LNCaP clone FGC (cell line): ENCODE measurements around the gene S1PR2.
"Not testable (repeated sequence)": the region's sequence is repeated elsewhere in the genome, so short reads cannot be mapped to it uniquely, and the experiment has no call there.

Source experiments
- DNase-seq: peaks from one replicate; pipeline ENCODE4 v3.0.0-alpha.2; 2011; ENCODE audit warnings: low read depth
- H3K4me3 ChIP-seq: 2 replicates; pipeline ENCODE4 v1.5.1; 2011; ENCODE audit warnings: mild to moderate bottlenecking, low read depth, low read length, control low read depth
- TF ChIP-seq, protein P1 (sequence below): IDR thresholded peaks from 2 replicates; pipeline ENCODE4 v1.5.1; 2012; ENCODE audit warnings: mild to moderate bottlenecking; ENCODE audit not compliant: control insufficient read depth, insufficient read depth; ENCODE audit errors: extremely low read depth

Gene S1PR2

GRCh38 chr19:10203686-10204085 is 27.4 kb downstream of the S1PR2 start:
- TF ChIP-seq, protein P1, sequence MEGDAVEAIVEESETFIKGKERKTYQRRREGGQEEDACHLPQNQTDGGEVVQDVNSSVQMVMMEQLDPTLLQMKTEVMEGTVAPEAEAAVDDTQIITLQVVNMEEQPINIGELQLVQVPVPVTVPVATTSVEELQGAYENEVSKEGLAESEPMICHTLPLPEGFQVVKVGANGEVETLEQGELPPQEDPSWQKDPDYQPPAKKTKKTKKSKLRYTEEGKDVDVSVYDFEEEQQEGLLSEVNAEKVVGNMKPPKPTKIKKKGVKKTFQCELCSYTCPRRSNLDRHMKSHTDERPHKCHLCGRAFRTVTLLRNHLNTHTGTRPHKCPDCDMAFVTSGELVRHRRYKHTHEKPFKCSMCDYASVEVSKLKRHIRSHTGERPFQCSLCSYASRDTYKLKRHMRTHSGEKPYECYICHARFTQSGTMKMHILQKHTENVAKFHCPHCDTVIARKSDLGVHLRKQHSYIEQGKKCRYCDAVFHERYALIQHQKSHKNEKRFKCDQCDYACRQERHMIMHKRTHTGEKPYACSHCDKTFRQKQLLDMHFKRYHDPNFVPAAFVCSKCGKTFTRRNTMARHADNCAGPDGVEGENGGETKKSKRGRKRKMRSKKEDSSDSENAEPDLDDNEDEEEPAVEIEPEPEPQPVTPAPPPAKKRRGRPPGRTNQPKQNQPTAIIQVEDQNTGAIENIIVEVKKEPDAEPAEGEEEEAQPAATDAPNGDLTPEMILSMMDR = no peak
- DNase-seq = no peak
- H3K4me3 ChIP-seq = no peak overlapping the region

DNA sequence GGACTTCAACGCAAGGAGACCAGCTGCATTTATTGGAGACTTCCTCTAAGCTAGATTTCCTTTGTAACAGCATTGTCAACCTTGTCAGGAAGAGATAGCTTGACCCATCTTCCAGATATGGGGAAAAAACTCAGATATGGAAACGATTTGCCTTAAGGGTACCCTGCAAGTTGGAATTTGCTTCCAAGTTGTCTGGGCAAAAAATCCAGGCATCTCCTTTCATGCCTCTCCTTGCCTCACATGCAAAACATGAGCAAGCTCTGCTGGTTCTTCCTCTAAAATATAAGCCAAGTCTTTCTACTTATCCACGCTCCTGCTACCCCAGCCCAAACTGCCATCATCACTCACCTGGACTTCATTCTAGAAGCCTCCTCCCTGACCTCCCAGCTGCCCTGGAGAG is 30.0 kb downstream of the S1PR2 start:
- TF ChIP-seq, protein P1 = no peak
- DNase-seq = no peak

GRCh38 chr19:10200101-10200500 is 31.0 kb downstream of the S1PR2 start:
- DNase-seq, H3K4me3 ChIP-seq: not testable (repeated sequence)

More for the DNA sequence above, 30.0 kb downstream of the S1PR2 start:
- no peak overlapping the region for H3K4me3 ChIP-seq

- not testable (repeated sequence) for DNase-seq, H3K4me3 ChIP-seq
These were observed 32.1 kb downstream of the S1PR2 start for GRCh38 chr19:10198889-10199644.

- H3K4me3 ChIP-seq = peak overlapping the region; percentile 64
- DNase-seq = no peak
- TF ChIP-seq, protein P1 = no peak
These were observed 36.0 kb downstream of the S1PR2 start for GRCh38 chr19:10195199-10195519.

DNA sequence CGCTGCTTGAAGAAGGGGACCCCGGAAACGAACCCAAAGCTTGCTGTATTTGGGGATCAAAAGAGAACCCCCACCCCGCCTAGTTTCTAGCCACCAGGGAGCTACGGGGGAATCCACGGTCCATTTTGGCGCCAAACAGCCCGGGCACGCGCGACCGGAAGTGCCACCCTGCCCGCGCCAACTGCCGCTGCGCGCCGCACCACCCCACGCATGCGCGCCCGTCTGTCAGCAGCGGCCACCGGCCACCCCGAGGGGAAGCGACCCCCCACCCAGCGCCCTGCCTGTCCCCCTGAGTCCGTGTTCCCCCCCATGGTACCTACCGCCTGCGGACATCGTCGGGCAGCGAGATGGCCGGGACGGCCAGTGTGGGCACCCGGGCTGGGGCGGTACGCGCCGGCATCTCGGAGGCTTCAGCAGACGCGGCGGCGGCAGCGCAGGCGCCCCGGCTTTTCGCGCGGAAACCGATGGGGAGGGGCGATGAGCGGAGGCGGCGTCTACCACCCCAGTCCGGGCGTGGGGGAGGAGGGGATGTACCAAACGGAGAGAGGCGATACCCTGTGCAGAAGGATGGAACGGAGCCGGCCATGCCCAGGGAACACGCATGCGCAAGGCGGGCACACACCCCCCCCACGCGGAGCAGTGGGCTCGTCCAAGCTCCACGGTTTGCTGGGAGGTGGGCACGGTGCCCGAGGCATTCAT is 36.5 kb downstream of the S1PR2 start, which contains the start of gene DNMT1:
Gene DNMT1 (minus strand): TSS at position 454 of the 699 bp plus-strand sequence. CDS start 54 bp downstream, at position 400.
- H3K4me3 ChIP-seq = peak within 1 kb of the TSS; percentile 64
- TF ChIP-seq, protein P1 = no peak
- peak; percentile 90 for DNase-seq

DNA sequence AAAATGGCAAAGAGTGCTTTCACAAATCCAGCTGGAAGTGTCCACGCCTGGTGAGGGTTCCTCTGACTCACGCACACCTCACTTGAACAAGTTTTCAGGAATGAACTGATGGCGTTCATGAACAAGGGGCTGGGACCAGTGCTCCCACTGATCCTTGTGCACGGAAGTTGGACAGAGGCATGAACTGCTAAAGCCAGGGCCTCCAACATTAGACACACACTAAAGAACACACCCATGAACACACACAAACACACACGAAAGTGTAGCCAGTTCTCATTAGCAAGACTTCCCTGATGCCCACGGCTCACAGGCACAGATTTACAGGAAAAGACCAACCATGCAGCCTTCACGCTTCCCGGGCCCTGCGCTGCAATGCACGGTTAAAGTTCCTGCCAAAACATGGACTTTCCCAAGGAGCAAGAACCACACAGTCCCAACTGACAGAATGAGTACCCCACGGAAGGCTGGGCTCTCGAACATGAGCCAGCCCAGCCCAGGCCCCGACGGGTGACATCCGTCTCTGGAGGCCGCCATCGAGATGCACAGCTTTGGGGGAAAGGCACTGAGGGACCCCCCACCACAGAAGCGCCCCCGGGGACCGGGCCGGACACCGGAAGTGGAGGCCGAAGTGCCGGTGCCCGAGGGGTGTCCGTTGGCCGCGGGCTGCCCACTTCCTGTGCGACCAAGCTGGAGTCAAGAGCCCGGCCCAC is 37.2 kb downstream of the S1PR2 start:
- DNase-seq = no peak
- TF ChIP-seq, protein P1 = no peak
- peak overlapping the region; percentile 64 for H3K4me3 ChIP-seq
